ENCODE data around the gene CRTC1.
"Not testable (repeated sequence)": the region's sequence is repeated elsewhere in the genome, so short reads cannot be mapped to it uniquely, and the experiment has no call there.

Gene CRTC1

DNA sequence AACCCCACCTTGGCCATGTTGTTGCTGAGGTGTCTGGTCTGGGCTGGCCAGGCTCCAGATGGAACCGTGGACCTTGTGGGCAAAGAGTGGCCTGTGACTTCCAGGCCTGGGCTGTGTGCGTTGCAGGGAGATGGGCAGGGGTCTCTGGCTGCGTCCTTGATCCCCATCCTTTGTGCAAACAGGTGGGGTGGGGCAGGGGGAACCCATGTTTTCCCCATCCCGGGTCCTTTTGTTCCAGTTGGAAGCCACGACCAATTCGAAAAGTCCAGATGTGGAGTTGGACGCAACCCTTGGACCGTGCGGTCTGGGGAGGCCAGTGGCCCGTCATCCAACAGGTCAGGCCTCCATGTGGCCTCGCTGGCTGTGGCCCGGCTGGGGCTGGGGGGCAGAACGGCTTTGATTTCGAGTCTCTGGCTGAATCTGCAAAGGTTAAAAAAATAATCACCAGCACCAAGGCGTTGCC is 120.7 kb downstream of the CRTC1 start:
- no peak for DNase-seq (ENCODE audit: low spot score)

DNA sequence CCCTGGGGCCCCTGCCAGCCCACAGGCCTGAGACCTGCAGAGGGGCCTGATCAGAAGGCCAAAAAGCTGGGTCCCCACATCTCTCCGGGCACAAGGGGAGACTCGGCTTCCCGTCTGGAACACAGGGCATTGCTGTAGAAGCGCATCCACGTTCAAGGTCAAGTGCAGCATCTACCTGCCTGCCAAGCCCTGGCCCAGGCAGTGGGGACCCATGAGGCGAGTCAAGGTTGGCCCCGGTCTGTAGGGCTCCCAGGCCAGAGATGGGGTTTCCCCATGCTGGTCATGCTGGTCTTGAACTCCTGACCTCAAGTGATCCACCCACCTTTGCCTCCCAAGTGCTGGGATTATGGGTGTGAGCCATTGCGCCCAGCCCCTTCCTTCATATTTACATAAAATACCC is 121.2 kb downstream of the CRTC1 start:
- no peak for DNase-seq (ENCODE audit: low spot score)

DNA sequence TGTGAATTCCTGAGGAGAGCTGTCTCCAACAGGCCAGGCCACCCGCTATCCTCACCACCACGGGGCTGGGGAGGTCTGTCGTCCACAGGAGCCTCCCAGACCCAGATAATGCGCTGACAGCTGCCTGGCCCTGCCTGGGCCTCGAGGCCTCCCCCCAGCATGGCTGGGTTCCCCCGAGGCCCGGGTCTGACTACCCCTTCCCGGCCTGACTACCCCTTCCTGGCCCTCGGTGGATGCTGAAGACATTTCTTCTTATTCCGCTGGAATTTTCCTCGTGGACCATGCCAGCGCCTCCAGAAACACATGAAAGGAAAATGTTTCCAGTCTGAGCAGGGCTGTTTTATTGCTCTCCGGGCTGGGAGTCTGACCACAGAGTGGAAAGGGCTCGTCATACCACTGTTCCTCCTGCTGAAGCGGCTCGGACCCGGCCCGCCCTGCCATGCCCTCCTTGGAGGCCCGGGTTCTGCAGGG is 124.4 kb downstream of the CRTC1 start:
- DNase-seq (ENCODE audit: low spot score): no peak

DNA sequence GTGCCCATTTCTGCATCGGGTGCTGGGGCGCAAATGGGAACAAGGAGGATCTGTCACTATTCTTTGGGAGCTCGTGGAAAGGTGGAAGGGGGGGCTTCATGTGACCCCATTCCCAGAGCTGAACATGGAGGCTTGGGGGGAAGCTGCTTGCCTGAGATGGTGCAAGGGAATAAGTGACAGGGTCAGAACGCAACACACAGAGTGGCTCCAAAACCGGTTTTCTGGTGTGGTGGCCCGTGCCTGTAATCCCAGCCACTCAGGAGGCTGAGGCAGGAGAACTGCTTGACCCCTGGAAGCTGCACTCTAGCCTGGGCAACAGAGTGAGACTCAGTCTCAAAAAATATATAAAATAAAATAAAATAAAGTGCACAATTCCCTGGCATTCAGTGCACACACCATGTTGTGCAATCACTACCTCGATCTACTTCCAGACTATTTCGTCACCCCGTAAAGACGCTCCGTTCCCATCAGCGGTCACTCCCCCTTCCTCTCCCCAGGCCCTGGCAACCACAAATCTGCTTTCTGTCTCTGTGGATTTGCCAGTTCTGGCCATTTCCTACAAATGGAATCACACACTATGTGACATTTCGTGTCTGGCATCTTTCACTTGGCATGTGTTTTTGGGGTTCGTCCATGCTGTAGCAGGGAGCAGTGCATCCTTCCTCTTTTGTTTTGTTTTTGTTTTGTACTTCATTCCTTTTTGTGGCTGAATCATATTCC is 125.8 kb downstream of the CRTC1 start:
- no peak for DNase-seq (ENCODE audit: low spot score)

DNA sequence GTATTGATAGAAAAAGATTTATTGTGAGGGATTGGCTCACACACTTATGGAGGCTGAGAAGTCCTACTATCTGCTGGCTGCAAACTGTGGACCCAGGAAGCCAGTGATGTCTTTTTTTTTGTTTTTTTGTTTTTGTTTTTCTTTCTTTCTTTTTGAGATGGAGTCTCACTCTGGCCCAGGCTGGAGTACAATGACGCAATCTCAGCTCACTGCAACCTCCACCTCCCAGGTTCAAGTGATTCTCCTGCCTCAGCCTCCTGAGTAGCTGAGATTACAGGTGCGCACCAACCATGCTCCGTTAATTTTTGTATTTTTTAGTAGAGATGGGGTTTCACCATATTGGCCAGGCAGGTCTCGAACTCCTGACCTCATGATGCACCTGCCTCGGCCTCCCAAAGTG is 128.2 kb downstream of the CRTC1 start:
- not testable (repeated sequence) for DNase-seq (ENCODE audit: low spot score)

DNA sequence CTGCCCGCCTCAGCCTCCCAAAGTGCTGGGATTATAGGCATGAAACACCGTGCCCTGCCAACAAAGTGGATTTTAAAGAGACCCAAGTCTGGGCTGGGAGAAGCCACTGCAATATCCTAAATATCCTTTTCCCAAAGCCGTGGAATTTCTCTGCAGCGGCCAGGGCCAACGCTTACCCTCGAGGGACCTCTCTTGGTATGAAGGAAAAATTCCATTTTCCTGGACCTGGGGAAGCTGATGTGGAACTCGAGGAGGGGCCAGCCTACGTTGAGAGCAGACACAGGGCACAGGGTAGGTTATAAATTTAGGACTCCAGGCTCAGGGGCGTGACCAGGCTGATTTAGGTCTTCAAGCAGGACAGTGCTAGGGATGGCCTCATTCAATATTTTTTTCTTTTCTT is 130.6 kb downstream of the CRTC1 start:
- DNase-seq (ENCODE audit: low spot score): no peak

DNA sequence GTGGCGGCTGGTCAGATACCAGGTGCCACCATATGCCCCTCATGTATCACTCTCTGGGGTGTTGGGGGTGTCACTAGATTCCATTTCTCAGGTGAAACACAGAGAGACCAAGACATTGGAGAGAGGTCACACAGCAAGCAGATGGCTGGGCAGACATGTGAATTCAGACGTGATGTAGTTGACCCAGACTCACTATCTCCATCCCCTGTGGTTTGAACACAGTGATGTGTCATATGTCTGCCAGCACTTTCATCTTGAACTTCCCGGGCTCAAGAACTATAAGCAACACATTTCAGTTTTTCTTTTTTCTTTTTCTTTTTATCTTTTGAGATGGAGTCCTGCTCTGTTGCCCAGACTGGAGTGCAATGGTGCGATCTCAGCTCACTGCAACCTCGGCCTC is 132.2 kb downstream of the CRTC1 start:
- no peak for DNase-seq (ENCODE audit: low spot score)

DNA sequence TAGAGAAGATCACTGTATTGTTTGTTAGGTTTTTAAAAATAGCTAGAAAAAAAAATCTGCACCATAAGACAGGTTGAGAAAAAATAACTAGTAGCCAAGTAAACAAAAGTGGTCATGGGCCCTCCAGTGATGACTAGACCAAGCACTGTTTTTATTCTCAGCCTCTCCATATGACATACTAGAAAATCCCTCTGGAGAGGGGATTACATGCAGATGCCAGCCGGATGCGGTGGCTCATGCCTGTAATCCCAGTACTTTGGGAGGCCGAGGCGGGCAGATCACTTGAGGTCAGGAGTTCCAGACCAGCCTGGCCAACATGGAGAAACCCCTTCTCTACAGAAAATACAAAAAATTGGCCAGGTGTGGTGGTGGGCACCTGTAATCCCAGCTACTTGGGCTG is 133.2 kb downstream of the CRTC1 start:
- not testable (repeated sequence) for DNase-seq (ENCODE audit: low spot score)

DNA sequence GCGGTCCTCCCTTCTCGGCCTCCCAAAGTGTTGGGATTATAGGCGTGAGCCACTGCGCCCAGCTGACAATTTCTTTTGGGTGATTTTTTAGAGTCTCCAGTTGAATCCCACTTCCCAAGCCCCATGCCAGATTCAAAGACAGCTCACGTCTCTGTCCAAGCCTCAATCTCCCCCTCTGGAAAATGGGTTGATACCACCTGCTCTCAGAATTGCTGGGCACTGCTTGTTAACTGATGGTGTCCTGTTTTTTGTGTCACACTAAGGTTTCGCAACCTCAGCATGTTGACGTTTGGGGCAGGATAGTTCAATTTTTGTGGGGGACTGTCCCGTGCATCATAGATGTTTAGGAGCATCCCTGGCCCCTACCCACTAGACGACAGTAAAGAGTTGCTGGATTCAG is 134.1 kb downstream of the CRTC1 start:
- no peak for DNase-seq (ENCODE audit: low spot score)

DNA sequence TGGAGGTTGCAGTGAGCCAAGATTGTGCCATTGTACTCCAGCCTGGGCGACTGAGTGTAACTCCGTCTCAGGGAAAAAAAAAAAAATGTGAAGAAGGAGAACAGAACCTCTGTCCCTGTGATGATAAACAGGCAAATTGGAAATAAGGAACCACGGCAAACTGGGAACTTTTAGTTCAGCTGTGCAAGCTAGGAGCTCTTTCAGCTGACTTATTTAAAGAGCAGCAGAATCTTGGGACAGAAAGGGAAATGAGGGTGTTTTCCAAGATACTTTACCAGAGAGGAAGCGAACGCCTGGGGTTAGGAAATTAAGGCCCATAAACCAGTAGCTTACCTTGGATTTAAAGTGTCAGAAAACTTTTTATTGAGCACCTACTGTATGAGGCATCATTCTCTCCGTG is 145.3 kb downstream of the CRTC1 start:
- no peak for DNase-seq (ENCODE audit: low spot score)

DNA sequence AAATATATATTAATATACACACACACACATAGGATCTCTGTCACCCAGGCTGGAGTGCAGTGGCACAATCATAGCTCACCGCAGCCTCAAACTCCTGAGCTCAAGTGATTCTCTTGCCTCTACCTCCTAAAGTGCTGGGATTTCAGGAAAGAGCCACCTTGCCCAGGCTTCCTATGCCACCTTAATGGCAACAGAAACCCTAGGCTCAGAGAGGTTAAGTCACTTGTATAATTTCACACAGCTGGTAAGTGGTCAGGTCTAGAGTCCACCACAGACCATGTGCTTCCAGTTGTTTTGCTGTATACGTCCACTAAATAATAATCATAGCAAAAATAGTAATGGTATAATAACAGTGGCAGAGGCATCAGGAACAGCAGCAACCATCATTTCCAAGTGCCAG is 147.0 kb downstream of the CRTC1 start:
- DNase-seq (ENCODE audit: low spot score): no peak

DNA sequence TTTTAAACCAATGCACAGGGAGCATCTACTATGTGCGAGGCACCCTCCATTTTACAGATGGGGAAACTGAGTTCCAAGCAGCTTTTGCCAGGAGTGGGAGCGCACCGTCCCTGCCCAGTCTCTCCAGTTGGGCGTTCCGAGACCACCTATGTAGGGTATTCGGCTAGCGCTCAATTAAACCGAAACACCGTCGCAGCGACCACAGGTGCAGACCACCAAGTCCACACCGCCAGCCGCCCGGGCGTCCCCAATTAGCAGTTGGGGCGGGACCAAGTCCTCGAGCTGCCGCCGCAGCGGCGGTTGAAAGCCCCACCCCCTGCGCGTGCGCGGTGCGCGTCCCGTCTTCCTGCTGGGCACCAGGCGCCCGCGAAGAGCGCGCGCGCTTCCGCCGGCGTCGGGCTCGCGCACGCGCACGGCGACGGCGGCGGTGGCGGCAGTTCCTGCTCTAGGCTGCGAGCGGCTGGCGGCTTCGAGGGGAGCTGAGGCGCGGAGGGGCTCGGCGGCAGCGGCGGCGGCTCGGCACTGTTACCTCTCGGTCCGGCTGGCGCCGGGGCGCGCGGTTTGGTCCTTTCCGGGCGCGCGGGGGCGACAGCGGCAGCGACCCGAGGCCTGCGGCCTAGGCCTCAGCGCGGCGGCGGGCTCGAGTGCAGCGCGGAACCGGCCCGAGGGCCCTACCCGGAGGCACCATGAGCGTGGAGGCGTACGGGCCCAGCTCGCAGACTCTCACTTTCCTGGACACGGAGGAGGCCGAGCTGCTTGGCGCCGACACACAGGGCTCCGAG is 148.2 kb downstream of the CRTC1 start, which contains the start of gene UPF1:
TSS of gene UPF1 (plus strand) at position 436 of the 782 bp plus-strand sequence. CDS start at position 687, 251 bp downstream.
- peak; percentile 89 for DNase-seq (ENCODE audit: low spot score)

All from globus pallidus (tissue), 1 donor.